GM06990 (cell line): ENCODE measurements around the gene RGS2.

ENCODE experiments used
- DNase-seq: peaks from one replicate; pipeline ENCODE4 v3.0.0-alpha.2; 2011; ENCODE audit not compliant: insufficient read length; ENCODE audit errors: extremely low read depth
- H3K27me3 ChIP-seq: replicated peaks from 2 replicates; pipeline ENCODE4 v1.6.0; 2011; ENCODE audit warnings: low read length; ENCODE audit not compliant: control insufficient read depth, insufficient read depth
- H3K36me3 ChIP-seq: 2 replicates; pipeline ENCODE4 v1.5.1; 2011; ENCODE audit warnings: low read length; ENCODE audit not compliant: control insufficient read depth, insufficient read depth
- H3K4me3 ChIP-seq: replicated peaks from 2 replicates; pipeline ENCODE4 v1.5.1; 2011; ENCODE audit warnings: low read depth, mild to moderate bottlenecking, control low read depth, low read length
- CTCF ChIP-seq: IDR thresholded peaks from 2 replicates; pipeline ENCODE4 v1.5.1; 2011; ENCODE audit warnings: low read length, control low read depth, mild to moderate bottlenecking, inconsistent platforms; ENCODE audit not compliant: insufficient read depth, poor library complexity, severe bottlenecking

Gene RGS2

GRCh38 chr1:192849011-192849410 lies 40.2 kb downstream of the RGS2 start:
- Histone ChIP-seq H3K36me3 (no peaks in the 10 kb centered on the region), H3K4me3 (no peak overlapping the region), H3K27me3 (no peaks in the 10 kb centered on the region)
- TF ChIP-seq CTCF: no peak
- no peak for DNase-seq

- H3K27me3 ChIP-seq: no peaks in the 10 kb centered on the region
- no peak for TF ChIP-seq CTCF
- H3K36me3 ChIP-seq: no peaks in the 10 kb centered on the region
- no peak overlapping the region for H3K4me3 ChIP-seq
- DNase-seq: no peak
Observed at GRCh38 chr1:192849442-192849841, 40.6 kb downstream of the RGS2 start.

- DNase-seq: no peak
- H3K36me3 ChIP-seq: no peaks in the 10 kb centered on the region
- H3K27me3 ChIP-seq: no peaks in the 10 kb centered on the region
- no peak for TF ChIP-seq CTCF
- no peak overlapping the region for H3K4me3 ChIP-seq
Observed at GRCh38 chr1:192852001-192852947, 43.4 kb downstream of the RGS2 start.

GRCh38 chr1:192858456-192858855 lies 49.6 kb downstream of the RGS2 start:
- Histone ChIP-seq H3K36me3 (no peaks in the 10 kb centered on the region), H3K27me3 (no peaks in the 10 kb centered on the region), H3K4me3 (no peak overlapping the region)
- no peak for DNase-seq
- no peak for TF ChIP-seq CTCF

GRCh38 chr1:192859808-192860207 lies 51.0 kb downstream of the RGS2 start:
- H3K4me3 ChIP-seq: no peak overlapping the region
- DNase-seq: no peak
- H3K27me3 ChIP-seq: no peaks in the 10 kb centered on the region
- TF ChIP-seq CTCF: no peak
- H3K36me3 ChIP-seq: no peaks in the 10 kb centered on the region
